IPS-NIHi11 (cell line): ENCODE data around the gene SV2B.

Source experiments
- DNase-seq: peaks from one replicate; pipeline ENCODE4 v3.0.0; 2012; ENCODE audit warnings: mixed read lengths, low spot score

SV2B gene

GRCh38 chr15:91275844-91276243, 175.8 kb downstream of the SV2B start:
- DNase-seq = no peak

GRCh38 chr15:91278951-91279350, 178.9 kb downstream of the SV2B start:
- no peak for DNase-seq

- no peak for DNase-seq
These were observed 179.4 kb downstream of the SV2B start for GRCh38 chr15:91279486-91279885.

GRCh38 chr15:91281947-91282346, 181.9 kb downstream of the SV2B start:
- no peak for DNase-seq

GRCh38 chr15:91282486-91282885, 182.4 kb downstream of the SV2B start:
- no peak for DNase-seq

- no peak for DNase-seq
These were observed 183.1 kb downstream of the SV2B start for GRCh38 chr15:91283155-91283554.

GRCh38 chr15:91284758-91285466, 184.9 kb downstream of the SV2B start:
- DNase-seq = no peak

- DNase-seq = peak; percentile 34
These were observed 189.3 kb downstream of the SV2B start for GRCh38 chr15:91289324-91289723.

- no peak for DNase-seq
These were observed 190.5 kb downstream of the SV2B start for GRCh38 chr15:91290553-91290952.

- peak; percentile 62 for DNase-seq
These were observed 191.6 kb downstream of the SV2B start for GRCh38 chr15:91291673-91292072.

- DNase-seq = no peak
These were observed 194.3 kb downstream of the SV2B start for GRCh38 chr15:91294344-91294743.

- DNase-seq = no peak
These were observed 194.7 kb downstream of the SV2B start for GRCh38 chr15:91294795-91295194.

- DNase-seq = no peak
These were observed 198.0 kb downstream of the SV2B start for GRCh38 chr15:91298101-91298500.

GRCh38 chr15:91302588-91303439, 202.8 kb downstream of the SV2B start:
- peak; percentile 78 for DNase-seq

GRCh38 chr15:91304210-91304609, 204.2 kb downstream of the SV2B start:
- DNase-seq = no peak

- DNase-seq = no peak
These were observed 204.7 kb downstream of the SV2B start for GRCh38 chr15:91304786-91305185.

- no peak for DNase-seq
These were observed 206.1 kb downstream of the SV2B start for GRCh38 chr15:91306144-91306543.

GRCh38 chr15:91307601-91308000, 207.5 kb downstream of the SV2B start:
- DNase-seq = no peak

GRCh38 chr15:91308199-91308598, 208.1 kb downstream of the SV2B start:
- no peak for DNase-seq

- DNase-seq = no peak
These were observed 208.8 kb downstream of the SV2B start for GRCh38 chr15:91308855-91309254.

- no peak for DNase-seq
These were observed 211.9 kb downstream of the SV2B start for GRCh38 chr15:91311986-91312385.

GRCh38 chr15:91316126-91316525, 216.1 kb downstream of the SV2B start:
- no peak for DNase-seq

- DNase-seq = no peak
These were observed 218.5 kb downstream of the SV2B start for GRCh38 chr15:91318516-91318915.
